GM12891 (cell line): ENCODE data around the gene TRPC4AP.

Experiments
- POLR2A ChIP-seq: IDR thresholded peaks from 2 replicates; pipeline ENCODE4 v1.6.1; 2011; ENCODE audit warnings: low read depth, low read length, control low read depth
- POLR2AphosphoS5 ChIP-seq: IDR thresholded peaks from 2 replicates; pipeline ENCODE4 v1.6.1; 2011; ENCODE audit warnings: low read depth, low read length, control low read depth

DNA sequence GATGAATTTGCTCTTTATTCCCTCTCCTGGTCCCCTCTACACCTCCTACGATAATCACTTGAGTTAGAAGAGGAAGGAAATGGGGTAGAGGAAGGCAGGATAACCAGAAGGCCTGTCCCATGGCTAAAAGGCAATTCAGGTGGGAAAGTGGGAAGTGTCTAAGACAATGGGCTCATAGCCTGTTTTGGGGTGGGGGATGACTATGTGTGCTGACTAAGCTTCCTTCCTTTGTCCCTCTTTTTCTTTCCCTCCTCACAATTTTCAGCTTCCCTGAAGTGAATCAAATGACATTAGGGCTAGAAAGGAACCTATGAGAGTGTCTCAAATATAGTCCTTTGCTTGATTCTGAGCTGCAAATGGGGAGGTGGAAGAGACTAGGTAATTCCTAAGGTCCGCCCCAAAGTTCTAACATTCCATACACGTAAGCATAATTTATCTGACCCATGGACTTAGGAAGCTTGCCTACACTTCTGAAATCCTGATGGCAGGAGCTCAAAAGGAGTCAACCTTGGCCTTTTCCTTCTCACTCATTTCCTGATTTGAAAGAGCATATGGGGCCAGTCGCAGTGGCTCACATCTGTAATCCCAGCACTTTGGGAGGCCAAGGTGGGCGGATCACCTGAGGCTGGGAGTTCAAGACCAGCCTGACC lies 30.3 kb upstream of the TRPC4AP start:
- TF ChIP-seq POLR2AphosphoS5 (no peak), POLR2A (no peak)
